AG20443 (cell line): ENCODE data around the gene SDK1.

ENCODE experiments used
- DNase-seq: peaks from one replicate; pipeline ENCODE4 v3.0.0; 2012; ENCODE audit warnings: low spot score, mixed read lengths

SDK1 gene

GRCh38 chr7:3345699-3346481 lies 44.8 kb downstream of the SDK1 start:
- DNase-seq: no peak

- no peak for DNase-seq
Observed at GRCh38 chr7:3349126-3349525, 48.1 kb downstream of the SDK1 start.

- DNase-seq: no peak
Observed at GRCh38 chr7:3356173-3356572, 55.1 kb downstream of the SDK1 start.

GRCh38 chr7:3358991-3359390 lies 57.9 kb downstream of the SDK1 start:
- no peak for DNase-seq

GRCh38 chr7:3367261-3367660 lies 66.2 kb downstream of the SDK1 start:
- DNase-seq: no peak

- no peak for DNase-seq
Observed at GRCh38 chr7:3370068-3370830, 69.2 kb downstream of the SDK1 start.

GRCh38 chr7:3370921-3371320 lies 69.9 kb downstream of the SDK1 start:
- no peak for DNase-seq

GRCh38 chr7:3371601-3372000 lies 70.5 kb downstream of the SDK1 start:
- DNase-seq: no peak

GRCh38 chr7:3374239-3374638 lies 73.2 kb downstream of the SDK1 start:
- DNase-seq: no peak

GRCh38 chr7:3378390-3379150 lies 77.5 kb downstream of the SDK1 start:
- no peak for DNase-seq

GRCh38 chr7:3380034-3380433 lies 79.0 kb downstream of the SDK1 start:
- no peak for DNase-seq

- DNase-seq: no peak
Observed at GRCh38 chr7:3380886-3381685, 80.0 kb downstream of the SDK1 start.

GRCh38 chr7:3386423-3387190 lies 85.6 kb downstream of the SDK1 start:
- no peak for DNase-seq

- DNase-seq: no peak
Observed at GRCh38 chr7:3393862-3394261, 92.8 kb downstream of the SDK1 start.

GRCh38 chr7:3397324-3397723 lies 96.3 kb downstream of the SDK1 start:
- no peak for DNase-seq

- DNase-seq: no peak
Observed at GRCh38 chr7:3399858-3400257, 98.8 kb downstream of the SDK1 start.

- DNase-seq: no peak
Observed at GRCh38 chr7:3404501-3404900, 103.4 kb downstream of the SDK1 start.

GRCh38 chr7:3408814-3409595 lies 108.0 kb downstream of the SDK1 start:
- no peak for DNase-seq

GRCh38 chr7:3412871-3413270 lies 111.8 kb downstream of the SDK1 start:
- no peak for DNase-seq

- DNase-seq: no peak
Observed at GRCh38 chr7:3415861-3416312, 114.8 kb downstream of the SDK1 start.
